T-cell (primary cell): ENCODE data around the gene MTIF3. TPM values are rescaled to one million over a fixed set of nuclear protein-coding genes. Genes with fewer than 3 reads are reported as not detected.

Experiments
- ATAC-seq, 4 experiments: fragments of 200-7000 bp in 3 of 4; fragments of 150-1000 bp in 1 of 4; cut with Tn5 transposase; replicated peaks in 1 of 4; 1 replicate in 3 of 4; 2 replicates in 1 of 4; pipeline ENCODE4 v1.10.0; 2021; ENCODE audit warnings: moderate library complexity in 3 of 4, mild to moderate bottlenecking in 2 of 4, moderate number of reproducible peaks in 1 of 4
- CTCF ChIA-PET, 2 donors: fragments of 300-600 bp; sonication (Branson Sonifier 250); formaldehyde crosslinking; loops; one replicate each; lab custom pipeline; 2022; ENCODE audit warnings: antibody characterized with exemption in 2 of 2; lab: Charles Lee
- POLR2A ChIA-PET, 2 donors: fragments of 300-600 bp; sonication (Branson Sonifier 250); formaldehyde crosslinking; loops; one replicate each; lab custom pipeline; 2022; ENCODE audit warnings: antibody characterized with exemption in 2 of 2; lab: Charles Lee
- DNase-seq, 35 experiments: peaks; one replicate each; pipeline versions ENCODE4 v3.0.0 to v3.0.0-alpha.2; 2013 to 2023
- H3K27ac ChIP-seq: one replicate; pipeline ENCODE4 v1.5.1; 2013; ENCODE audit warnings: low read length
- H3K27me3 ChIP-seq, 2 experiments: replicated peaks in 1 of 2; 1 replicate in 1 of 2; 2 replicates in 1 of 2; pipeline versions ENCODE4 v1.6.1 to v1.7.0; 2013; ENCODE audit warnings: low read length in 1 of 2, mixed read lengths in 1 of 2; ENCODE audit not compliant: control insufficient read depth in 2 of 2, insufficient read depth in 2 of 2; ENCODE audit errors: extremely low read depth in 1 of 2
- H3K36me3 ChIP-seq, 2 donors: 1 replicate in 1 of 2; 2 replicates in 1 of 2; pipeline versions ENCODE4 v1.6.1 to v1.7.0; 2013; ENCODE audit warnings: low read length in 1 of 2; ENCODE audit not compliant: control insufficient read depth in 2 of 2, insufficient read depth in 1 of 2; ENCODE audit errors: extremely low read depth in 1 of 2
- H3K4me1 ChIP-seq, 2 experiments: 1 replicate in 1 of 2; 2 replicates in 1 of 2; pipeline versions ENCODE4 v1.6.1 to v1.7.0; 2013; ENCODE audit warnings: low read length in 2 of 2, mixed read lengths in 1 of 2; ENCODE audit not compliant: insufficient read depth in 2 of 2, control insufficient read depth in 1 of 2; ENCODE audit errors: extremely low read depth in 1 of 2
- H3K4me3 ChIP-seq, 2 donors: 1 replicate in 1 of 2; 2 replicates in 1 of 2; pipeline versions ENCODE4 v1.5.1 to v1.7.0; 2013; ENCODE audit warnings: mild to moderate bottlenecking in 2 of 2, low read length in 1 of 2, moderate library complexity in 1 of 2; ENCODE audit not compliant: control insufficient read depth in 1 of 2; ENCODE audit errors: extremely low read depth in 1 of 2
- H3K9me3 ChIP-seq: 2 replicates; pipeline ENCODE4 v1.7.0; 2013
- H3K27ac Mint-ChIP-seq, 2 donors: one replicate each; pipeline ENCODE4 v1.8.0; 2020 to 2021; ENCODE audit warnings: mild to moderate bottlenecking in 2 of 2, mixed read lengths in 2 of 2
- H3K27me3 Mint-ChIP-seq, 2 donors: one replicate each; pipeline ENCODE4 v1.8.0; 2021 to 2022; ENCODE audit warnings: mixed read lengths in 2 of 2
- H3K36me3 Mint-ChIP-seq: one replicate; pipeline ENCODE4 v1.8.0; 2021; ENCODE audit warnings: mixed read lengths
- H3K4me1 Mint-ChIP-seq, 3 donors: one replicate each; pipeline ENCODE4 v1.8.0; 2020 to 2022; ENCODE audit warnings: mixed read lengths in 3 of 3, mild to moderate bottlenecking in 1 of 3
- H3K4me3 Mint-ChIP-seq, 3 donors: one replicate each; pipeline ENCODE4 v1.8.0; 2020 to 2022; ENCODE audit warnings: mild to moderate bottlenecking in 3 of 3, mixed read lengths in 3 of 3, moderate library complexity in 3 of 3
- H3K9me3 Mint-ChIP-seq, 3 donors: one replicate each; pipeline ENCODE4 v1.8.0; 2020 to 2022; ENCODE audit warnings: mixed read lengths in 3 of 3
- WGBS: methylation state at CpG from one replicate; pipeline ENCODE4 v1.1.5; 2013; ENCODE audit warnings: missing lambda C conversion rate; ENCODE audit not compliant: insufficient coverage; 5-methylcytosine and 5-hydroxymethylcytosine counted together
- total RNA-seq, 35 experiments: library from RNA in 6 of 35; stranded (reverse) in 6 of 35; fragments of 120-200 nt in 1 of 35; gene quantifications; one replicate each; pipeline versions ENCODE4 v1.2.1 to v1.2.4 and lab custom pipeline; 2013 to 2026

The MTIF3 gene
- total RNA-seq, 5 donors from 2014 or later (not counting 1 experiment from before 2014, with no cell fraction given) = 45.4 to 74.1 (median 61.4) TPM

GRCh38 chr13:27432611-27433210 lies 17.7 kb downstream of the MTIF3 start:
- H3K36me3 ChIP-seq = peaks cover 12 to 84% of the 10 kb centered on the region in 2 donors

GRCh38 chr13:27432180-27432579 lies 18.2 kb downstream of the MTIF3 start:
- no peaks in the 10 kb centered on the region for H3K27me3 ChIP-seq
- no peaks in the 10 kb centered on the region for H3K27me3 Mint-ChIP-seq
- no peak overlapping the region for H3K4me3 ChIP-seq
- ChIA-PET POLR2A (interaction anchor here in 1 of 2 donors (0.8 kb wide), 1 partner anchor 19 kb away, joined by 5 read pairs; no protein-coding TSS in a partner anchor), CTCF (interaction anchor here in 1 of 2 donors (0.8 to 1.8 kb wide), 2 partner anchors 8 to 18 kb away, joined by 3 to 7 read pairs; partner anchors contain the start of genes GTF3A and MTIF3)
- H3K27ac Mint-ChIP-seq = peak overlapping the region; percentile 78 to 83
- no peaks in the 10 kb centered on the region for H3K9me3 Mint-ChIP-seq
- ATAC-seq (no peak), DNase-seq (no peak)
- peak overlapping the region; percentile 71 for H3K27ac ChIP-seq
- H3K4me1 Mint-ChIP-seq = peaks cover 46 to 69% (median 64%) of the 10 kb centered on the region in 3 donors
- peaks cover 12 to 85% of the 10 kb centered on the region in 2 donors for H3K36me3 ChIP-seq
- no peaks in the 10 kb centered on the region for H3K9me3 ChIP-seq
- peaks cover 76% of the 10 kb centered on the region for H3K36me3 Mint-ChIP-seq
- peak overlapping the region in 2 of 3 donors; percentile 11 to 25 for H3K4me3 Mint-ChIP-seq
- WGBS = 75% methylated on average over 1 of the region's 3 CpGs
- peaks cover 5 to 34% of the 10 kb centered on the region in 2 experiments for H3K4me1 ChIP-seq

More at GRCh38 chr13:27432611-27433210, 17.7 kb downstream of the MTIF3 start:
- WGBS = 41% methylated on average over 10 of the region's 12 CpGs
- Histone ChIP-seq H3K9me3 (no peaks in the 10 kb centered on the region), H3K27me3 (no peaks in the 10 kb centered on the region), H3K4me1 (peaks cover under 1 to 29% of the 10 kb centered on the region in 2 experiments), H3K27ac (peak overlapping the region; percentile 71), H3K4me3 (no peak overlapping the region)
- ChIA-PET POLR2A (interaction anchor here (0.6 to 0.8 kb wide), 2 partner anchors 18 to 71 kb away, joined by 5 to 8 read pairs; no protein-coding TSS in a partner anchor), CTCF (interaction anchor here in 1 of 2 donors (0.7 to 1.8 kb wide), 4 partner anchors 9 to 27 kb away, joined by 3 to 7 read pairs (median 3); partner anchors contain the start of genes GTF3A and MTIF3)
- Mint-ChIP-seq H3K4me1 (peaks cover 46 to 68% (median 61%) of the 10 kb centered on the region in 3 donors), H3K9me3 (no peaks in the 10 kb centered on the region), H3K4me3 (peak overlapping the region in 2 of 3 donors; percentile 11 to 25), H3K36me3 (peaks cover 77% of the 10 kb centered on the region), H3K27me3 (no peaks in the 10 kb centered on the region), H3K27ac (peak overlapping the region; percentile 78 to 83)
- ATAC-seq (peak; percentile 53 to 79 (median 71)), DNase-seq (peak in 16 of 35 experiments; percentile 19 to 59 (median 32))

- Histone ChIP-seq H3K4me1 (peaks cover 30 to 61% of the 10 kb centered on the region in 2 experiments), H3K9me3 (no peaks in the 10 kb centered on the region), H3K4me3 (peak overlapping the region in 1 of 2 donors; percentile 12), H3K27ac (peak overlapping the region; percentile 95), H3K36me3 (peaks cover 9 to 52% of the 10 kb centered on the region in 2 donors), H3K27me3 (no peaks in the 10 kb centered on the region)
- peaks cover 65 to 78% (median 71%) of the 10 kb centered on the region in 3 donors for H3K4me1 Mint-ChIP-seq
- H3K27me3 Mint-ChIP-seq = no peaks in the 10 kb centered on the region
- H3K4me3 Mint-ChIP-seq = peak overlapping the region; percentile 71 to 87 (median 84)
- ATAC-seq (no peak), DNase-seq (no peak)
- no peaks in the 10 kb centered on the region for H3K9me3 Mint-ChIP-seq
- WGBS = 91% methylated on average over 5 of the region's 5 CpGs
- H3K27ac Mint-ChIP-seq = peak overlapping the region; percentile 94 to 98
- POLR2A ChIA-PET = no interaction called here
- CTCF ChIA-PET = interaction anchor here (1.4 to 4.3 kb wide), 5 partner anchors 16 to 27 kb away, joined by 4 to 29 read pairs (median 13); no protein-coding TSS in a partner anchor
- H3K36me3 Mint-ChIP-seq = peaks cover 54% of the 10 kb centered on the region
Measured at GRCh38 chr13:27428160-27428559, 22.2 kb downstream of the MTIF3 start.

- Mint-ChIP-seq H3K27me3 (no peaks in the 10 kb centered on the region), H3K9me3 (no peaks in the 10 kb centered on the region), H3K4me1 (peaks cover 63 to 73% (median 69%) of the 10 kb centered on the region in 3 donors), H3K27ac (peak overlapping the region; percentile 94 to 98), H3K4me3 (peak overlapping the region; percentile 84 to 87 (median 86)), H3K36me3 (peaks cover 49% of the 10 kb centered on the region)
- POLR2A ChIA-PET = interaction anchor here in 1 of 2 donors (0.6 to 0.8 kb wide), 2 partner anchors 17 to 1062 kb away, joined by 3 read pairs; no protein-coding TSS in a partner anchor
- DNase-seq (no peak), ATAC-seq (no peak)
- H3K4me1 ChIP-seq = peaks cover 30 to 58% of the 10 kb centered on the region in 2 experiments
- no peaks in the 10 kb centered on the region for H3K27me3 ChIP-seq
- no CpG with 5 or more reads among the region's 2 CpGs for WGBS
- peak overlapping the region; percentile 95 for H3K27ac ChIP-seq
- peak overlapping the region; percentile 72 to 76 for H3K4me3 ChIP-seq
- H3K36me3 ChIP-seq = peaks cover 9 to 46% of the 10 kb centered on the region in 2 donors
- no peaks in the 10 kb centered on the region for H3K9me3 ChIP-seq
- CTCF ChIA-PET = interaction anchor here (1.5 to 4.3 kb wide), 5 partner anchors 16 to 28 kb away, joined by 7 to 29 read pairs (median 25); partner anchors contain the start of gene MTIF3 (in 1 of the 2)
Measured at GRCh38 chr13:27427641-27428040, 22.7 kb downstream of the MTIF3 start.

GRCh38 chr13:27425918-27426630 lies 24.3 kb downstream of the MTIF3 start:
- WGBS = 0% methylated on average over 12 of the region's 17 CpGs
- H3K27ac Mint-ChIP-seq = peak overlapping the region; percentile 94 to 98
- ChIA-PET POLR2A (interaction anchor here (0.5 to 1.8 kb wide), 11 partner anchors 9 to 292 kb away, joined by 3 to 11 read pairs (median 4); partner anchors contain the start of genes MTIF3 (in 2 of the 2) and LNX2 (in 1 of the 2)), CTCF (interaction anchor here (0.6 to 4.3 kb wide), 19 partner anchors 9 to 558 kb away, joined by 3 to 29 read pairs (median 4); partner anchors contain the start of gene MTIF3 (in 2 of the 2))
- H3K9me3 Mint-ChIP-seq = no peaks in the 10 kb centered on the region
- Histone ChIP-seq H3K27ac (peak overlapping the region; percentile 95), H3K9me3 (no peaks in the 10 kb centered on the region), H3K4me1 (peaks cover 30 to 49% of the 10 kb centered on the region in 2 experiments), H3K36me3 (peaks cover 9 to 34% of the 10 kb centered on the region in 2 donors), H3K4me3 (peak overlapping the region; percentile 72 to 76), H3K27me3 (no peaks in the 10 kb centered on the region)
- peaks cover 53 to 57% (median 53%) of the 10 kb centered on the region in 3 donors for H3K4me1 Mint-ChIP-seq
- H3K27me3 Mint-ChIP-seq = no peaks in the 10 kb centered on the region
- H3K4me3 Mint-ChIP-seq = peak overlapping the region; percentile 84 to 87 (median 86)
- H3K36me3 Mint-ChIP-seq = peaks cover 36% of the 10 kb centered on the region
- DNase-seq (peak; percentile 57 to 87 (median 70)), ATAC-seq (peak; percentile 65 to 74 (median 70))
